Neural cell (in vitro differentiated cells): ENCODE measurements around the gene GSK3B. TPM values are rescaled to one million over a fixed set of nuclear protein-coding genes. Genes with fewer than 3 reads are reported as not detected.

Experiments used
- H2AFZ ChIP-seq: fragments of 200-600, 300-800 bp; sonication (generic), shearing (Covaris generic); 2 replicates; pipeline ENCODE4 v1.6.0; 2014; ENCODE audit warnings: low read depth, mild to moderate bottlenecking, antibody characterized with exemption, low read length, moderate library complexity
- H3F3A ChIP-seq: fragments of 200-600 bp; shearing (Covaris generic); 2 replicates; pipeline ENCODE4 v1.6.1; 2016; ENCODE audit warnings: mild to moderate bottlenecking, moderate library complexity, mixed read lengths, antibody characterized with exemption, low read length; ENCODE audit not compliant: insufficient read depth, poor library complexity, severe bottlenecking
- H3K27ac ChIP-seq: fragments of 200-600, 300-800 bp; sonication (generic), shearing (Covaris generic); 2 replicates; pipeline ENCODE4 v1.5.1; 2014; ENCODE audit warnings: mild to moderate bottlenecking, low read length, moderate library complexity
- H3K27me3 ChIP-seq: fragments of 300-800, 200-600 bp; sonication (generic), shearing (Covaris generic); 2 replicates; pipeline ENCODE4 v1.6.0; 2014; ENCODE audit warnings: mild to moderate bottlenecking, low read depth, low read length, moderate library complexity; ENCODE audit not compliant: insufficient read depth
- H3K36me3 ChIP-seq: fragments of 300-800, 200-600 bp; sonication (generic), shearing (Covaris generic); 2 replicates; pipeline ENCODE4 v1.5.1; 2014; ENCODE audit warnings: mild to moderate bottlenecking, antibody characterized with exemption, low read length, moderate library complexity; ENCODE audit not compliant: insufficient read depth
- H3K4me2 ChIP-seq: fragments of 300-800, 200-600 bp; sonication (generic), shearing (Covaris generic); 2 replicates; pipeline ENCODE4 v1.6.0; 2014; ENCODE audit warnings: mild to moderate bottlenecking, low read length
- H3K4me3 ChIP-seq: fragments of 300-800, 200-600 bp; sonication (generic), shearing (Covaris generic); 2 replicates; pipeline ENCODE4 v1.5.1; 2014; ENCODE audit warnings: mild to moderate bottlenecking, low read length, moderate library complexity
- H3K79me2 ChIP-seq: fragments of 200-600 bp; shearing (Covaris generic); replicated peaks from 2 replicates; pipeline ENCODE4 v1.6.0; 2014; ENCODE audit warnings: mild to moderate bottlenecking, low read length, moderate library complexity; ENCODE audit not compliant: insufficient read depth
- H3K9ac ChIP-seq: fragments of 300-800, 200-600 bp; sonication (generic), shearing (Covaris generic); 2 replicates; pipeline ENCODE4 v1.6.1; 2016; ENCODE audit warnings: mild to moderate bottlenecking, low read length, mixed read lengths
- H3K9me2 ChIP-seq: fragments of 200-600 bp; shearing (Covaris generic); 2 replicates; pipeline ENCODE4 v1.6.1; 2016; ENCODE audit warnings: mild to moderate bottlenecking, low read length, mixed read lengths; ENCODE audit not compliant: insufficient read depth
- H3K9me3 ChIP-seq: fragments of 200-600, 300-800 bp; sonication (generic), shearing (Covaris generic); 2 replicates; pipeline ENCODE4 v1.6.1; 2016; ENCODE audit warnings: mild to moderate bottlenecking, mixed run types, low read length, moderate library complexity, mixed read lengths
- H4K20me1 ChIP-seq: fragments of 200-600 bp; shearing (Covaris generic); 2 replicates; pipeline ENCODE4 v1.6.1; 2016; ENCODE audit warnings: mild to moderate bottlenecking, mixed run types; ENCODE audit not compliant: insufficient read depth
- CTCF ChIP-seq: fragments of 450-650 bp; IDR thresholded peaks from 2 replicates; pipeline ENCODE4 v1.5.1; 2014; ENCODE audit warnings: antibody characterized with exemption, mild to moderate bottlenecking, moderate library complexity; ENCODE audit not compliant: poor library complexity, severe bottlenecking
- EP300 ChIP-seq: fragments of 450-650 bp; conservative IDR thresholded peaks from 2 replicates; pipeline ENCODE4 v1.6.1; 2014; ENCODE audit warnings: antibody characterized with exemption, mild to moderate bottlenecking, moderate library complexity; ENCODE audit not compliant: poor library complexity, severe bottlenecking
- EZH2 ChIP-seq: fragments of 200-600, 300-800 bp; shearing (Covaris generic), sonication (generic); IDR thresholded peaks from 2 replicates; pipeline ENCODE4 v1.6.1; 2014; ENCODE audit warnings: antibody characterized with exemption, low read length, borderline replicate concordance, mild to moderate bottlenecking; ENCODE audit not compliant: insufficient read depth, poor library complexity, severe bottlenecking
- MXI1 ChIP-seq: fragments of 450-650 bp; conservative IDR thresholded peaks from 2 replicates; pipeline ENCODE4 v1.6.1; 2014; ENCODE audit warnings: antibody characterized with exemption, mild to moderate bottlenecking; ENCODE audit not compliant: poor library complexity, severe bottlenecking
- POLR2AphosphoS5 ChIP-seq: IDR thresholded peaks from 2 replicates; pipeline ENCODE4 v1.6.1; 2012
- RAD21 ChIP-seq: fragments of 450-650 bp; conservative IDR thresholded peaks from 2 replicates; pipeline ENCODE4 v1.6.1; 2014; ENCODE audit warnings: antibody characterized with exemption, mild to moderate bottlenecking, moderate library complexity
- REST ChIP-seq: IDR thresholded peaks from 2 replicates; pipeline ENCODE4 v1.6.1; 2012; ENCODE audit warnings: borderline replicate concordance
- SMC3 ChIP-seq: fragments of 450-650 bp; conservative IDR thresholded peaks from 2 replicates; pipeline ENCODE4 v1.6.1; 2014; ENCODE audit warnings: antibody characterized with exemption, mild to moderate bottlenecking, moderate library complexity; ENCODE audit not compliant: poor library complexity
- TAF1 ChIP-seq: IDR thresholded peaks from 2 replicates; pipeline ENCODE4 v1.6.1; 2012; ENCODE audit warnings: low read depth
- polyA plus RNA-seq: library from polyadenylated mRNA; depleted of rRNA; stranded (reverse); fragments of >200 nt; gene quantifications from 2 replicates; pipeline ENCODE4 v1.2.3, GENCODE V29; 2014

Gene GSK3B
- polyA plus RNA-seq, 1 donor from 2014 or later, result 48.5 TPM

DNA sequence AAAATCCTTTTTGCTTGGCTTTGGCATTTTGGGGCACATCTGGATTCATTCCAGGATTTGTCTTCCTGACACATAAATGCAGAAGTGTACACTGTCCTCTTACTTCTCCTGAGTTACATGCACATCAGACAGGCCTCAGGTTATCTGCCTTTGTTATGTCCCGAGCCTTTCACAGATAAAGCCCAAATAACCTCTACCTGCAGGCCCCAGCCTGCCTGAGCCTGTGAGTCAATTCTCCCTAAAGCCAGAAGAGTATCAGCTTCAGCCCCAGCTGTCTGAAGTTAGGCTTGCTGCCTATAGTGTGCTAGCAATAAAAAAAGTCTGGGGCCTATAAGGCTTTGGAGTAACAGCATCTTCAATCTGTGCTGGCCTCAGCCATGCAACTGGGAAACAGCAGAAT, 17.7 kb upstream of the GSK3B start:
- TF ChIP-seq CTCF (no peak), REST (no peak)
- H3K27ac ChIP-seq, result no peak overlapping the region
- H3K4me2 ChIP-seq, result no peak overlapping the region
- H2AFZ ChIP-seq, result no peak overlapping the region
- H3K79me2 ChIP-seq, result no peaks in the 10 kb centered on the region
- H3K9ac ChIP-seq, result no peak overlapping the region
- H3K9me2 ChIP-seq, result no peaks in the 10 kb centered on the region
- H3K36me3 ChIP-seq, result no peaks in the 10 kb centered on the region
- H3K27me3 ChIP-seq, result no peaks in the 10 kb centered on the region
- no peak overlapping the region for H3K4me3 ChIP-seq
- no peaks in the 10 kb centered on the region for H4K20me1 ChIP-seq
- no peaks in the 10 kb centered on the region for H3F3A ChIP-seq
- no peaks in the 10 kb centered on the region for H3K9me3 ChIP-seq

- no peak for TF ChIP-seq EZH2
- no peak for TF ChIP-seq MXI1
- Histone ChIP-seq H3K4me2 (no peak overlapping the region), H2AFZ (no peak overlapping the region), H4K20me1 (no peaks in the 10 kb centered on the region), H3K27me3 (no peaks in the 10 kb centered on the region), H3F3A (no peaks in the 10 kb centered on the region), H3K27ac (no peak overlapping the region), H3K4me3 (no peak overlapping the region), H3K79me2 (peaks cover 22% of the 10 kb centered on the region), H3K9me3 (no peaks in the 10 kb centered on the region), H3K36me3 (no peaks in the 10 kb centered on the region), H3K9ac (no peak overlapping the region), H3K9me2 (no peaks in the 10 kb centered on the region)
Measured at GRCh38 chr3:120103276-120103675, 9.0 kb upstream of the GSK3B start.

GRCh38 chr3:120102674-120103073, 8.4 kb upstream of the GSK3B start:
- Histone ChIP-seq H3K9me3 (no peaks in the 10 kb centered on the region), H3K36me3 (no peaks in the 10 kb centered on the region), H3K4me2 (no peak overlapping the region), H3K27ac (no peak overlapping the region), H3F3A (no peaks in the 10 kb centered on the region), H3K9me2 (no peaks in the 10 kb centered on the region), H2AFZ (no peak overlapping the region), H3K9ac (no peak overlapping the region), H3K27me3 (no peaks in the 10 kb centered on the region), H3K4me3 (no peak overlapping the region), H4K20me1 (no peaks in the 10 kb centered on the region), H3K79me2 (peaks cover 28% of the 10 kb centered on the region)
- TF ChIP-seq CTCF (no peak), RAD21 (no peak), MXI1 (no peak), EZH2 (no peak), REST (no peak), POLR2AphosphoS5 (no peak), EP300 (no peak), TAF1 (no peak), SMC3 (no peak)
